Loucy (cell line): ENCODE data around the gene RIPOR3.

Source experiments
- H2AFZ ChIP-seq: fragments of 200-600 bp; sonication (generic); 2 replicates; pipeline ENCODE4 v1.6.0; 2016; ENCODE audit warnings: antibody characterized with exemption, mild to moderate bottlenecking, low read length, moderate library complexity
- H3F3A ChIP-seq: fragments of 200-600 bp; 2 replicates; pipeline ENCODE4 v1.6.0; 2016; ENCODE audit warnings: antibody characterized with exemption, low read depth, mild to moderate bottlenecking
- H3K27me3 ChIP-seq: fragments of 200-600 bp; sonication (generic); 2 replicates; pipeline ENCODE4 v1.6.1; 2014; ENCODE audit warnings: low read length, mild to moderate bottlenecking; ENCODE audit not compliant: insufficient read depth, poor library complexity, severe bottlenecking
- H3K36me3 ChIP-seq: fragments of 200-600 bp; sonication (generic); 2 replicates; pipeline ENCODE4 v1.6.1; 2016; ENCODE audit warnings: low read length; ENCODE audit not compliant: insufficient read depth
- H3K4me1 ChIP-seq: fragments of 200-600 bp; sonication (generic); 2 replicates; pipeline ENCODE4 v1.5.1; 2014; ENCODE audit warnings: low read length, mild to moderate bottlenecking; ENCODE audit not compliant: insufficient read depth, poor library complexity, severe bottlenecking
- H3K4me2 ChIP-seq: fragments of 200-600 bp; sonication (generic); 2 replicates; pipeline ENCODE4 v1.6.0; 2014; ENCODE audit warnings: antibody characterized with exemption, low read length, low read depth, mild to moderate bottlenecking; ENCODE audit not compliant: poor library complexity, severe bottlenecking
- H3K4me3 ChIP-seq: fragments of 200-600 bp; sonication (generic); 2 replicates; pipeline ENCODE4 v1.5.1; 2014; ENCODE audit warnings: low read length, mild to moderate bottlenecking, mixed read lengths; ENCODE audit not compliant: poor library complexity, severe bottlenecking
- H3K79me2 ChIP-seq: fragments of 200-600 bp; sonication (generic); 2 replicates; pipeline ENCODE4 v1.6.1; 2014; ENCODE audit warnings: low read length; ENCODE audit not compliant: insufficient read depth
- H3K9ac ChIP-seq: fragments of 200-600 bp; sonication (generic); 2 replicates; pipeline ENCODE4 v1.6.0; 2014; ENCODE audit warnings: mild to moderate bottlenecking, low read depth, low read length, moderate library complexity; ENCODE audit not compliant: poor library complexity, severe bottlenecking
- H3K9me2 ChIP-seq: fragments of 200-600 bp; sonication (generic); replicated peaks from 2 replicates; pipeline ENCODE4 v1.6.1; 2016; ENCODE audit warnings: low read depth, low read length, mixed read lengths
- H3K9me3 ChIP-seq: fragments of 200-600 bp; sonication (generic); 2 replicates; pipeline ENCODE4 v1.6.1; 2014; ENCODE audit warnings: mild to moderate bottlenecking, antibody characterized with exemption, low read length, low read depth; ENCODE audit not compliant: insufficient read depth
- H4K20me1 ChIP-seq: fragments of 200-600 bp; sonication (generic); 2 replicates; pipeline ENCODE4 v1.6.0; 2014; ENCODE audit warnings: antibody characterized with exemption, low read length, mild to moderate bottlenecking; ENCODE audit not compliant: insufficient read depth, poor library complexity, severe bottlenecking
- EZH2phosphoT487 ChIP-seq: fragments of 200-600 bp; IDR thresholded peaks from 2 replicates; pipeline ENCODE4 v1.6.1; 2018; ENCODE audit warnings: antibody characterized with exemption, mild to moderate bottlenecking, moderate library complexity, borderline replicate concordance
- TF ChIP-seq, protein P1 (sequence below): fragments of 200-600 bp; sonication (generic); conservative IDR thresholded peaks from 2 replicates; pipeline ENCODE4 v1.5.1; 2014; ENCODE audit warnings: mild to moderate bottlenecking, antibody characterized with exemption, low read length

The RIPOR3 gene

DNA sequence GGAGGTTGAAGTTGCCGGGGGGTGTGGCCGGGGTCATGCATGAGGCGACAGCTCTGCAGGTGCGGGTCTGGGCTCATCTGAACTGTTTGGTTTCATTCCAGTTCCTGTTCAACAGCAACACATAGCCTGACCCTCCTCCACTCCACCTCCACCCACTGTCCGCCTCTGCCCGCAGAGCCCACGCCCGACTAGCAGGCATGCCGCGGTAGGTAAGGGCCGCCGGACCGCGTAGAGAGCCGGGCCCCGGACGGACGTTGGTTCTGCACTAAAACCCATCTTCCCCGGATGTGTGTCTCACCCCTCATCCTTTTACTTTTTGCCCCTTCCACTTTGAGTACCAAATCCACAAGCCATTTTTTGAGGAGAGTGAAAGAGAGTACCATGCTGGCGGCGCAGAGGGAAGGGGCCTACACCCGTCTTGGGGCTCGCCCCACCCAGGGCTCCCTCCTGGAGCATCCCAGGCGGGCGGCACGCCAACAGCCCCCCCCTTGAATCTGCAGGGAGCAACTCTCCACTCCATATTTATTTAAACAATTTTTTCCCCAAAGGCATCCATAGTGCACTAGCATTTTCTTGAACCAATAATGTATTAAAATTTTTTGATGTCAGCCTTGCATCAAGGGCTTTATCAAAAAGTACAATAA lies 108.6 kb downstream of the RIPOR3 start:
- Histone ChIP-seq H3K4me2 (no peak overlapping the region), H2AFZ (no peak overlapping the region), H3K9me2 (no peaks in the 10 kb centered on the region), H3F3A (no peaks in the 10 kb centered on the region), H3K36me3 (peaks cover 91% of the 10 kb centered on the region; the same call in 1 of the 2 replicates), H3K4me3 (no peak overlapping the region), H3K27me3 (no peaks in the 10 kb centered on the region), H3K9me3 (no peaks in the 10 kb centered on the region), H3K9ac (no peak overlapping the region), H3K79me2 (no peaks in the 10 kb centered on the region), H4K20me1 (no peaks in the 10 kb centered on the region), H3K4me1 (no peaks in the 10 kb centered on the region)
- TF ChIP-seq EZH2phosphoT487 = no peak
- TF ChIP-seq, protein P1, sequence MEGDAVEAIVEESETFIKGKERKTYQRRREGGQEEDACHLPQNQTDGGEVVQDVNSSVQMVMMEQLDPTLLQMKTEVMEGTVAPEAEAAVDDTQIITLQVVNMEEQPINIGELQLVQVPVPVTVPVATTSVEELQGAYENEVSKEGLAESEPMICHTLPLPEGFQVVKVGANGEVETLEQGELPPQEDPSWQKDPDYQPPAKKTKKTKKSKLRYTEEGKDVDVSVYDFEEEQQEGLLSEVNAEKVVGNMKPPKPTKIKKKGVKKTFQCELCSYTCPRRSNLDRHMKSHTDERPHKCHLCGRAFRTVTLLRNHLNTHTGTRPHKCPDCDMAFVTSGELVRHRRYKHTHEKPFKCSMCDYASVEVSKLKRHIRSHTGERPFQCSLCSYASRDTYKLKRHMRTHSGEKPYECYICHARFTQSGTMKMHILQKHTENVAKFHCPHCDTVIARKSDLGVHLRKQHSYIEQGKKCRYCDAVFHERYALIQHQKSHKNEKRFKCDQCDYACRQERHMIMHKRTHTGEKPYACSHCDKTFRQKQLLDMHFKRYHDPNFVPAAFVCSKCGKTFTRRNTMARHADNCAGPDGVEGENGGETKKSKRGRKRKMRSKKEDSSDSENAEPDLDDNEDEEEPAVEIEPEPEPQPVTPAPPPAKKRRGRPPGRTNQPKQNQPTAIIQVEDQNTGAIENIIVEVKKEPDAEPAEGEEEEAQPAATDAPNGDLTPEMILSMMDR = no peak

DNA sequence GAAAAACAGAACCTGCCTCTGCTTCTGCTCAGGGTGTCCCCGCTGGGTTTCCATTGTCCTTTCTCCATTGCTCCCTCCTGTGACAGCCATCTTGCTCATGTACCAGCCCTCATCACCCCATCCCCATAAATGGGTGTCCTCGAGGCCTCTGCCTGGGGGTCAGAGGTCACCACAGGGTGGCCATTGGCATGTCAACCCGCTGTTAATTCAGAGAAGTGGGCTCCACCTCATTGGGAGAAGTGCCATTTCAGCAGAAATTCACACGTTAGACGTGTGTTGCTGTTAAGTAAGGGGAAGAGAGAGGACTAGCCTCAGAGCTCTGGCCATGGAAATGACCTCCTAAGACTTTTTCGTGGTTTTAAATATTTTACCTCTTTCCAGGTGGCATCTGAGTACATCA lies 109.2 kb downstream of the RIPOR3 start:
- no peaks in the 10 kb centered on the region for H3K9me2 ChIP-seq
- no peaks in the 10 kb centered on the region for H3F3A ChIP-seq
- peaks cover 97% of the 10 kb centered on the region; the same call in 1 of the 2 replicates for H3K36me3 ChIP-seq
- no peaks in the 10 kb centered on the region for H3K4me1 ChIP-seq
- no peak overlapping the region for H2AFZ ChIP-seq
- H3K9me3 ChIP-seq = no peaks in the 10 kb centered on the region
- no peak overlapping the region for H3K4me2 ChIP-seq
- no peaks in the 10 kb centered on the region for H4K20me1 ChIP-seq
- no peak for TF ChIP-seq EZH2phosphoT487
- TF ChIP-seq, protein P1 = no peak
- no peak overlapping the region for H3K9ac ChIP-seq
- no peaks in the 10 kb centered on the region for H3K27me3 ChIP-seq
- no peaks in the 10 kb centered on the region for H3K79me2 ChIP-seq
- no peak overlapping the region for H3K4me3 ChIP-seq

DNA sequence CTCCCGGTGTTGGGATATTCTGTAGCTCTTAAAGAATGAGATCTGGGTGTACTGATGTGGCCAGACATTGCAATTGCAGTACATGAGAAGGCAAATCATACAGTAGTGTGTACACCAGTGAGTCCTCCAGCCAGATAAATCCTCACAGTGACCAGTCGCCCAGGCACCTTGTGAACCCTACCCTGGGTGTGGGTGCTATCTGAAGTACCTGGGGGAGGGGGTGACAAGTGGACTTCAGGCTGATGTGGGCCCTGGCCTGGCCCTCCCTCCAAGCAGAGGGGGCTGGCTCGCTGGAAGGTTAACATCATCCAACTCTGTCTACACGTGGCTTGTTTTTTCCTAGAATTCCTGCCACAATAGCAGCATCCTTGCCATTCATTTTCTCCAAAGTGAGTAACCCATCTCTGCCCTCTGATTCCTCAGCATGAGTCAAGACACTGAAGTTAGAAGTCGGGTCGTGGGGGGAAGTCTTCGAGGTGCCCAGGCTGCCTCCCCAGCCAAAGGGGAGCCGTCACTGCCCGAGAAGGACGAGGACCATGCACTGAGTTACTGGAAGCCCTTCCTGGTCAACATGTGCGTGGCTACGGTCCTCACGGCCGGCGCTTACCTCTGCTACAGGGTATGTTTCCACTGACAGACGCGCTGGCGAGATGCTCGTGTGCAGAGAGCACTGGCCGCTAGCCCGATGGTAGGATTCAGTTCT lies 110.3 kb downstream of the RIPOR3 start:
- Histone ChIP-seq H3K9me3 (no peaks in the 10 kb centered on the region), H3K9ac (no peak overlapping the region), H3F3A (no peaks in the 10 kb centered on the region), H3K4me2 (no peak overlapping the region), H3K4me3 (no peak overlapping the region), H3K36me3 (peaks cover 91% of the 10 kb centered on the region; the same call in 1 of the 2 replicates), H3K79me2 (no peaks in the 10 kb centered on the region), H3K27me3 (no peaks in the 10 kb centered on the region), H2AFZ (no peak overlapping the region), H3K9me2 (no peaks in the 10 kb centered on the region), H3K4me1 (no peaks in the 10 kb centered on the region), H4K20me1 (no peaks in the 10 kb centered on the region)
- TF ChIP-seq, protein P1 = no peak
- no peak for TF ChIP-seq EZH2phosphoT487
